Prostate gland (tissue), 2 donors: ENCODE data around the gene MICU1.

ENCODE experiments used
- POLR2A ChIP-seq: fragments of 450-650 bp; IDR thresholded peaks from one replicate; pipeline ENCODE4 v1.6.1; 2016; ENCODE audit warnings: antibody characterized with exemption, mild to moderate bottlenecking
- POLR2AphosphoS5 ChIP-seq: sonication (generic); formaldehyde crosslinking; IDR thresholded peaks from one replicate; pipeline ENCODE4 v1.6.1; 2017; ENCODE audit warnings: antibody characterized with exemption
- TF ChIP-seq, protein P1 (sequence below), 4 experiments: fragments of 200-600 bp in 2 of 4; fragments of 450-650 bp in 2 of 4; sonication (generic) in 2 of 4; IDR thresholded peaks; 1 replicate in 3 of 4; 2 replicates in 1 of 4; pipeline ENCODE4 v1.5.1; 2016 to 2019; ENCODE audit warnings: antibody characterized with exemption in 4 of 4, mild to moderate bottlenecking in 2 of 4, moderate library complexity in 2 of 4

GRCh38 chr10:72353965-72354355 is 271.9 kb downstream of the MICU1 start:
- TF ChIP-seq, protein P1, sequence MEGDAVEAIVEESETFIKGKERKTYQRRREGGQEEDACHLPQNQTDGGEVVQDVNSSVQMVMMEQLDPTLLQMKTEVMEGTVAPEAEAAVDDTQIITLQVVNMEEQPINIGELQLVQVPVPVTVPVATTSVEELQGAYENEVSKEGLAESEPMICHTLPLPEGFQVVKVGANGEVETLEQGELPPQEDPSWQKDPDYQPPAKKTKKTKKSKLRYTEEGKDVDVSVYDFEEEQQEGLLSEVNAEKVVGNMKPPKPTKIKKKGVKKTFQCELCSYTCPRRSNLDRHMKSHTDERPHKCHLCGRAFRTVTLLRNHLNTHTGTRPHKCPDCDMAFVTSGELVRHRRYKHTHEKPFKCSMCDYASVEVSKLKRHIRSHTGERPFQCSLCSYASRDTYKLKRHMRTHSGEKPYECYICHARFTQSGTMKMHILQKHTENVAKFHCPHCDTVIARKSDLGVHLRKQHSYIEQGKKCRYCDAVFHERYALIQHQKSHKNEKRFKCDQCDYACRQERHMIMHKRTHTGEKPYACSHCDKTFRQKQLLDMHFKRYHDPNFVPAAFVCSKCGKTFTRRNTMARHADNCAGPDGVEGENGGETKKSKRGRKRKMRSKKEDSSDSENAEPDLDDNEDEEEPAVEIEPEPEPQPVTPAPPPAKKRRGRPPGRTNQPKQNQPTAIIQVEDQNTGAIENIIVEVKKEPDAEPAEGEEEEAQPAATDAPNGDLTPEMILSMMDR (IDR thresholded peaks at IDR 0.05) = no peak
- no peak for TF ChIP-seq POLR2A
- TF ChIP-seq POLR2AphosphoS5 = no peak
